ENCODE results near the gene CRTC3. TPM values are rescaled to one million over a fixed set of nuclear protein-coding genes. Genes with fewer than 3 reads are reported as not detected.

Gene CRTC3
- total RNA-seq, 3 donors from 2014 or later (not counting 1 experiment from before 2014, with no cell fraction given) = 68.8 to 101 (median 92.4) TPM

DNA sequence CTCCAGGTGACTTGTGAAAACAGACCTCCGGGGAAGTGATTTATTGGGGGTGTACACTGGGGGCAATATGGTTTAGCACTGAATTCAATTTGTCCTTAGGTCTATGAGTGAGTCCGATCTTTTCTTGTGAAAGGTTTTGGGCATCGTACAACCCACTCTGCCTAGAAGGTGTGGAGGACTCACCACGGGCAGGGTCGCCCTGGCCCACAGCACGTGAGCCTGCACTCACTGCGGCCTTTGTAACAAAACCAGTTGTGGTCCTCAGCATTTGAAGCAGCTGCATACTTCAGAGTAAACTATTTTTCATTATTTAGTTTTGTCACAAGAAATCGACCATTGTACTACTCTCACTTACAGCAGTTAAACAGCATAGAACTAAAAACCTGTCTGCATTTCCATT is 114.8 kb downstream of the CRTC3 start:
- no peaks in the 10 kb centered on the region for H3K36me3 Mint-ChIP-seq

DNA sequence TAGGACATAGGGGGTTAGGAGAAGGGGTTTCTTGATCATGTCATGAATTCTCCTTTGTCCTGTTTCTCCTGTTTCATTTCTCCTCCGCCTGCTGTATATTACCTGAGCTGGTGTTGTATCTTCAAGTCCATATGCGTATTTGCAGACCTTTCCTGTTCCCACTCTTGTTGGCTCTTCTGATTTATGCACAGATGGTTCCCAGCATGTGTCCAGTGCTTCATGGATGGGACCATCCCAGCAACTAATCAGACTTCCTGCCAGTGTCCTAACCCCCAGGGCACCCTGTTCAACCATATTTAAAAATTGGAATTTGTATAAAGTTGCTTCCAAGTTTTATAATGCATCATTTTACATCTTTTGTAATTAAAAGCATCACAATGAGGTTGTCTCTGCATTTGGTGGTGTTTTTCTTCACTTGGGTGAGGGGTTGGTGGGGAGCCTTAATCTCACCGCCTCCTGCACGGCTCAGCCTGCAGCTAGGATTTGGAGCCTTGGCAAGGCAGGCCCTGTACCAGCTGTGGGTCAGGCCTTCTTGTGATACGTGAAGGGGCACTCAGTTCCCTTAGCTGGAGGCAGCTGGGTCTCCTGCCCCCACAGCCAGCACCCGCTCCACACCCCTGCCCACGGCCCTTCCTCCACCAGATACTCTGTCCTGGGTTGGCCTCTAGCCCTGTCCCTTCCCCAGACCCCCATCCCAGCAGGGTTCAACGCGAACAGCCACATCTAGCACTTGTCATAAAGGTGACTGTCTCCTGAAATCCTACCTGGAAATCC is 115.4 kb downstream of the CRTC3 start:
- H3K4me1 Mint-ChIP-seq = peaks cover 9 to 22% of the 10 kb centered on the region in 2 donors
- WGBS (ENCODE audit: insufficient coverage) = 90% methylated on average over 9 of the region's 9 CpGs
- no peaks in the 10 kb centered on the region for H3K9me3 Mint-ChIP-seq
- no peaks in the 10 kb centered on the region for H3K27me3 ChIP-seq (ENCODE audit: control insufficient read depth, insufficient read depth, low read length)
- H3K36me3 Mint-ChIP-seq = no peaks in the 10 kb centered on the region
- TF ChIP-seq, protein P1, sequence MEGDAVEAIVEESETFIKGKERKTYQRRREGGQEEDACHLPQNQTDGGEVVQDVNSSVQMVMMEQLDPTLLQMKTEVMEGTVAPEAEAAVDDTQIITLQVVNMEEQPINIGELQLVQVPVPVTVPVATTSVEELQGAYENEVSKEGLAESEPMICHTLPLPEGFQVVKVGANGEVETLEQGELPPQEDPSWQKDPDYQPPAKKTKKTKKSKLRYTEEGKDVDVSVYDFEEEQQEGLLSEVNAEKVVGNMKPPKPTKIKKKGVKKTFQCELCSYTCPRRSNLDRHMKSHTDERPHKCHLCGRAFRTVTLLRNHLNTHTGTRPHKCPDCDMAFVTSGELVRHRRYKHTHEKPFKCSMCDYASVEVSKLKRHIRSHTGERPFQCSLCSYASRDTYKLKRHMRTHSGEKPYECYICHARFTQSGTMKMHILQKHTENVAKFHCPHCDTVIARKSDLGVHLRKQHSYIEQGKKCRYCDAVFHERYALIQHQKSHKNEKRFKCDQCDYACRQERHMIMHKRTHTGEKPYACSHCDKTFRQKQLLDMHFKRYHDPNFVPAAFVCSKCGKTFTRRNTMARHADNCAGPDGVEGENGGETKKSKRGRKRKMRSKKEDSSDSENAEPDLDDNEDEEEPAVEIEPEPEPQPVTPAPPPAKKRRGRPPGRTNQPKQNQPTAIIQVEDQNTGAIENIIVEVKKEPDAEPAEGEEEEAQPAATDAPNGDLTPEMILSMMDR (IDR thresholded peaks at IDR 0.05) = no peak
- H3K4me3 ChIP-seq (ENCODE audit: low read length) = no peak overlapping the region
- no peak overlapping the region for H3K4me3 Mint-ChIP-seq
- intact Hi-C loops (cut with micrococcal nuclease) = no loop called here
- H3K4me1 ChIP-seq (ENCODE audit: control insufficient read depth, insufficient read depth, low read length) = peaks cover 12% of the 10 kb centered on the region
- H3K27ac Mint-ChIP-seq = peak overlapping the region; percentile 59 to 81
- DNase-seq (no peak), ATAC-seq (no peak)
- no peaks in the 10 kb centered on the region for H3K9me3 ChIP-seq (ENCODE audit: control insufficient read depth, insufficient read depth, low read length)
- peaks cover 0 to 4% of the 10 kb centered on the region in 2 donors for H3K27me3 Mint-ChIP-seq (ENCODE audit: low read depth in 2 of 2)
- peaks cover 26% of the 10 kb centered on the region for H3K36me3 ChIP-seq (ENCODE audit: control insufficient read depth, insufficient read depth, low read length)
- H3K27ac ChIP-seq (ENCODE audit: low read length) = no peak overlapping the region

More for the DNA sequence above, 114.8 kb downstream of the CRTC3 start:
- no peaks in the 10 kb centered on the region for H3K27me3 ChIP-seq (ENCODE audit: control insufficient read depth, insufficient read depth, low read length)
- peaks cover 29% of the 10 kb centered on the region for H3K36me3 ChIP-seq (ENCODE audit: control insufficient read depth, insufficient read depth, low read length)
- no peak overlapping the region for H3K4me3 ChIP-seq (ENCODE audit: low read length)
- Mint-ChIP-seq H3K27ac (peak overlapping the region; percentile 59 to 62), H3K4me3 (no peak overlapping the region), H3K4me1 (peaks cover 9 to 20% of the 10 kb centered on the region in 2 donors), H3K27me3 (ENCODE audit: low read depth in 2 of 2) (peaks cover 0 to 4% of the 10 kb centered on the region in 2 donors), H3K9me3 (no peaks in the 10 kb centered on the region)
- ATAC-seq (no peak), DNase-seq (no peak)
- 90% methylated on average over 7 of the region's 8 CpGs for WGBS (ENCODE audit: insufficient coverage)
- H3K27ac ChIP-seq (ENCODE audit: low read length) = no peak overlapping the region
- H3K9me3 ChIP-seq (ENCODE audit: control insufficient read depth, insufficient read depth, low read length) = no peaks in the 10 kb centered on the region
- intact Hi-C loops (cut with micrococcal nuclease) = no loop called here
- TF ChIP-seq, protein P1 (IDR thresholded peaks at IDR 0.05) = no peak
- peaks cover 12% of the 10 kb centered on the region for H3K4me1 ChIP-seq (ENCODE audit: control insufficient read depth, insufficient read depth, low read length)

DNA sequence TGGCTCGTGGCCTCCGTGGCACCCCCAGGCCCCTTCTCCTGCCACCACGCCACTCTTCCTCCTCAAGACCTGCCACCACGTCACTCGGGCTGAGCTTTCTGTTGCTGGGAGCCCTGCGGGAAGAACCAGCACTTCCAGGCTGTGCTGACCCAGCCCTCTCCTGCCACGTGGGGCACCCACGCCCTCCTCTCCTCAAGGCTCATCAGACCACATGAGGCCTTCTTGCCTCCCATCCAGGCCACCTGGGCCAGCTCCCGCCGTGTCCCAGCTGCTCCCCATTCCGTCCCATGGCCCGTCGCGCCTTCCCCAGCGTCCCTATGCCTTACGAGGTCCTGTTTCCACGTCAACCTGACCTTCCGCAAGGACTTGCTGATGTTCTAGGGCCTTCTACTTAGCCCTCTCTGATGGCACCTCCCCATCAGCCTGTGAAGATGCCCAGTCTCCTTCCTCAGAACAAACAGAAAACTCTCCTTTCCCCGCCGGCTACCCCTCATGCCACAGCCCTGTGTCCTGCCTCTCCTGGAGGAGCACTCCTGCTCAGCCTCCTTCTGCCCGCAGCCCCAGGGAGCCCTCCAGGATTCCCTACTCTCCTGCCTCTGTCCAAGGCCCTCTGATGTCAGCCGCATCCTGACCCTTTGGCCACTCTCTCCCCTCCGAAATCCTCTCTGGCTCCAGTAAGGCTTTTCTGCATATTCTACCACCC is 116.3 kb downstream of the CRTC3 start:
- Mint-ChIP-seq H3K27ac (peak overlapping the region; percentile 59 to 81), H3K4me1 (peaks cover 9 to 24% of the 10 kb centered on the region in 2 donors), H3K9me3 (no peaks in the 10 kb centered on the region), H3K36me3 (no peaks in the 10 kb centered on the region), H3K4me3 (no peak overlapping the region), H3K27me3 (ENCODE audit: low read depth in 2 of 2) (peaks cover 0 to 4% of the 10 kb centered on the region in 2 donors)
- Histone ChIP-seq H3K36me3 (ENCODE audit: control insufficient read depth, insufficient read depth, low read length) (peaks cover 17% of the 10 kb centered on the region), H3K27me3 (ENCODE audit: control insufficient read depth, insufficient read depth, low read length) (no peaks in the 10 kb centered on the region), H3K4me3 (ENCODE audit: low read length) (no peak overlapping the region), H3K4me1 (ENCODE audit: control insufficient read depth, insufficient read depth, low read length) (peaks cover 12% of the 10 kb centered on the region), H3K27ac (ENCODE audit: low read length) (no peak overlapping the region), H3K9me3 (ENCODE audit: control insufficient read depth, insufficient read depth, low read length) (no peaks in the 10 kb centered on the region)
- DNase-seq (no peak), ATAC-seq (no peak)
- intact Hi-C loops (cut with micrococcal nuclease) = no loop called here
- 91% methylated on average over 23 of the region's 23 CpGs for WGBS (ENCODE audit: insufficient coverage)
- TF ChIP-seq, protein P1 (IDR thresholded peaks at IDR 0.05) = no peak

All from natural killer cell (primary cell).